Neural cell (in vitro differentiated cells): ENCODE measurements around the gene FBLN7.
"Not testable (repeated sequence)": the region's sequence is repeated elsewhere in the genome, so short reads cannot be mapped to it uniquely, and the experiment has no call there.

ENCODE experiments used
- CTCF ChIP-seq: fragments of 450-650 bp; IDR thresholded peaks from 2 replicates; pipeline ENCODE4 v1.5.1; 2014; ENCODE audit warnings: antibody characterized with exemption, mild to moderate bottlenecking, moderate library complexity; ENCODE audit not compliant: poor library complexity, severe bottlenecking
- EZH2 ChIP-seq: fragments of 200-600, 300-800 bp; shearing (Covaris generic), sonication (generic); IDR thresholded peaks from 2 replicates; pipeline ENCODE4 v1.6.1; 2014; ENCODE audit warnings: antibody characterized with exemption, low read length, borderline replicate concordance, mild to moderate bottlenecking; ENCODE audit not compliant: insufficient read depth, poor library complexity, severe bottlenecking
- POLR2AphosphoS5 ChIP-seq: IDR thresholded peaks from 2 replicates; pipeline ENCODE4 v1.6.1; 2012
- RAD21 ChIP-seq: fragments of 450-650 bp; conservative IDR thresholded peaks from 2 replicates; pipeline ENCODE4 v1.6.1; 2014; ENCODE audit warnings: antibody characterized with exemption, mild to moderate bottlenecking, moderate library complexity
- SMC3 ChIP-seq: fragments of 450-650 bp; conservative IDR thresholded peaks from 2 replicates; pipeline ENCODE4 v1.6.1; 2014; ENCODE audit warnings: antibody characterized with exemption, mild to moderate bottlenecking, moderate library complexity; ENCODE audit not compliant: poor library complexity
- TAF1 ChIP-seq: IDR thresholded peaks from 2 replicates; pipeline ENCODE4 v1.6.1; 2012; ENCODE audit warnings: low read depth

GRCh38 chr2:112207905-112208304 is 69.7 kb downstream of the FBLN7 start:
- TF ChIP-seq CTCF, RAD21, SMC3, TAF1, EZH2, POLR2AphosphoS5: not testable (repeated sequence)
